RWPE1 (cell line): ENCODE data around the gene AKT1.

Source experiments
- CTCF ChIA-PET: fragments of 350-600 bp; sonication (Branson Sonifier 250); formaldehyde crosslinking; extraction: SDS; loops from one replicate; lab custom pipeline; 2021; lab: Yijun Ruan, JAX
- POLR2A ChIA-PET: fragments of 400-600 bp; formaldehyde crosslinking; extraction: SDS; loops from one replicate; lab custom pipeline; 2020; ENCODE audit warnings: antibody characterized with exemption; ENCODE audit not compliant: low non-redundant PET; lab: Yijun Ruan, JAX
- DNase-seq: peaks from one replicate; pipeline ENCODE4 v3.0.0; 2012; ENCODE audit warnings: low spot score
- H3K27ac ChIP-seq: fragments of 450-650 bp; 2 replicates; pipeline ENCODE4 v1.5.1; 2017
- CTCF ChIP-seq: fragments of 450-650 bp; conservative IDR thresholded peaks from 2 replicates; pipeline ENCODE4 v1.5.1; 2017; ENCODE audit warnings: low read depth, mild to moderate bottlenecking

The AKT1 gene

GRCh38 chr14:104786091-104786586 lies 9.4 kb downstream of the AKT1 start:
- ChIA-PET CTCF (no interaction called here), POLR2A (no interaction called here)
- DNase-seq: no peak
- TF ChIP-seq CTCF: no peak
- peak overlapping the region; percentile 84 for H3K27ac ChIP-seq

GRCh38 chr14:104785708-104786080 lies 9.9 kb downstream of the AKT1 start:
- ChIA-PET POLR2A (no interaction called here), CTCF (interaction anchor here (0.5 kb wide), 1 partner anchor 780 kb away, joined by 3 read pairs; no protein-coding TSS in a partner anchor)
- peak overlapping the region; percentile 84 for H3K27ac ChIP-seq
- TF ChIP-seq CTCF: no peak
- DNase-seq: no peak

- CTCF ChIA-PET: interaction anchor here (0.5 kb wide), 1 partner anchor 780 kb away, joined by 3 read pairs; no protein-coding TSS in a partner anchor
- peak overlapping the region; percentile 84 for H3K27ac ChIP-seq
- no peak for TF ChIP-seq CTCF
- no peak for DNase-seq
- POLR2A ChIA-PET: no interaction called here
Observed at GRCh38 chr14:104784846-104785707, 10.5 kb downstream of the AKT1 start.

GRCh38 chr14:104784218-104784568 lies 11.4 kb downstream of the AKT1 start:
- peak overlapping the region; percentile 39 for H3K27ac ChIP-seq

GRCh38 chr14:104783484-104784217 lies 11.9 kb downstream of the AKT1 start:
- ChIA-PET POLR2A (no interaction called here), CTCF (no interaction called here)
- H3K27ac ChIP-seq: peak overlapping the region; percentile 39
- no peak for DNase-seq
- no peak for TF ChIP-seq CTCF

More at GRCh38 chr14:104784218-104784568, 11.4 kb downstream of the AKT1 start:
- ChIA-PET POLR2A (no interaction called here), CTCF (no interaction called here)
- TF ChIP-seq CTCF: no peak
- DNase-seq: no peak

- CTCF ChIA-PET: no interaction called here
- peak overlapping the region; percentile 39 for H3K27ac ChIP-seq
- no peak for DNase-seq
- POLR2A ChIA-PET: no interaction called here
- TF ChIP-seq CTCF: no peak
Observed at GRCh38 chr14:104782808-104783139, 12.8 kb downstream of the AKT1 start.
